HG03039 (cell line): ENCODE measurements around the gene SLC25A34.
"Not testable (repeated sequence)": the region's sequence is repeated elsewhere in the genome, so short reads cannot be mapped to it uniquely, and the experiment has no call there.

Experiments
- ATAC-seq: cut with Tn5 transposase; IDR thresholded peaks from one replicate; pipeline ENCODE4 v1.9.1; 2021; ENCODE audit warnings: mild to moderate bottlenecking, moderate library complexity; ENCODE audit not compliant: unreplicated experiment

The SLC25A34 gene

DNA sequence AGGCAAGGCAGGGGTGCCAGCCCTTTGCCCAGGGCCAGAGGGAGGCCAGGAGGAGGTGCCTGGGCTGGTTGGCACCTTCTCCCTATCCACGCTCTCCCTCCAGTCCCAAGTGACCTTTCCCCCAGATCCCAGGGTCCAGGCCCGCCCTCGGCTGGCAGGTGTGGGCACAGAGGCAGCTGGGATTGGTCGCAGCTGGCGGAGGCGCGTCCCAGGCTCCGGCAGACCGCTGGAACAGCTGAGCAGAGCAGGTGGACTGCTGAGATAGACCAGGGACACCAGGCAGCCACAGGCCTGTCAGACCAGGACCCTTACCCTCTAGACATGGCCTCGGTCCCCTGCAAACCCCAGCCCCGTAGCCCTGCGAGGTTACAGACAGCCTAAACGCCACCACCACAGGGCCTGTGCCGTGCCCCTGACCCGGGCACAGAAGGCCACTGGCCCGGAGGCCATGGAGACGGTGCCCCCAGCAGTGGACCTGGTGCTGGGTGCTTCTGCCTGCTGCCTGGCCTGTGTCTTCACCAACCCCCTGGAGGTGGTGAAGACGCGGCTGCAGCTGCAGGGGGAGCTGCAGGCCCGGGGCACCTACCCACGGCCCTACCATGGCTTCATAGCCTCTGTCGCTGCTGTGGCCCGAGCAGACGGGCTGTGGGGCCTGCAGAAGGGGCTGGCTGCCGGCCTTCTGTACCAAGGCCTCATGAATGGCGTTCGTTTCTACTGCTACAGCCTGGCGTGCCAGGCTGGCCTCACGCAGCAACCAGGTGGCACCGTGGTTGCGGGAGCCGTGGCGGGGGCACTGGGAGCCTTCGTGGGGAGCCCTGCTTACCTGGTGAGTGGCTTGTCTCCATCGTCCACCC lies at the start of gene SLC25A34:
Gene SLC25A34, plus strand, starts transcription at position 221 of the 854 bp plus-strand sequence. Its CDS starts 228 bp downstream, at position 449.
- ATAC-seq, result no peak

DNA sequence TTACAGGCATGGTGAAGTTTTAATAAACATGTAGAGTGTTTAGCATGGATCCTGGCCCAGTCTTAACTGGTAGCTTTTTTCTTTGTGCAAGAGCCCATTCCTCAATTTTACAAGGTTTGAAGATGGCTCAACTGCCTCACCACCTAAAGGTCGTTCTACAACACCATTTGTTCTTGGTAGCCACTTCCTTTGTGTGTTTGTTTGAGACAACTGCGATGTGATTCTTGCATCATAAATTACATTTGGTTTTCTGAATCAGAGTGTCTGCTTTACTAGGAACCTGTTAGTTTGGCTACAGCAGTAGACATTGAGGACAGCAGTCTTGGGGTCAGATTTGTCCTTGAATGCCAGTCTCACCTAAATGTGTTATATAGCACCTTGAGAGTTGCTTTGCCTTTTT lies 48.6 kb upstream of the SLC25A34 start:
- no peak for ATAC-seq

DNA sequence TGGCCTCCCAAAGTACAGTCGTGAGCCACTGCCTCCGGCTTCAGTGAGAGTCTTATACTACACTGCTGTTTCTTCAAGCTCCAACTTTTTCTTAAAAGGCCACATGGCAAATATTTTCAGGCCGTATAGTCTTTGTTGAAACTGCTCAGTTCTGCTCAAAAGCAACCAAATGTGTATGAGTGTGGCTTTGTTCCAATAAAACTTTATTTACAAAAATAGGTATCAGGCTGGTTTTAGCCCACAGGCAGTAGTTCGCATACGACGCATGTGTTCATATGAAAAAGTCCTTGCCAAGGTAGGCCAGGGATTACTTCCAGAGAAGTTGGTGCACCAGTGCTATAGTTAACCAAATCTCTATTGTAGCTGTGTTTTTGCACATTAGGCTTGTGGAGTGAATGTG lies 45.7 kb upstream of the SLC25A34 start:
- ATAC-seq, result no peak

DNA sequence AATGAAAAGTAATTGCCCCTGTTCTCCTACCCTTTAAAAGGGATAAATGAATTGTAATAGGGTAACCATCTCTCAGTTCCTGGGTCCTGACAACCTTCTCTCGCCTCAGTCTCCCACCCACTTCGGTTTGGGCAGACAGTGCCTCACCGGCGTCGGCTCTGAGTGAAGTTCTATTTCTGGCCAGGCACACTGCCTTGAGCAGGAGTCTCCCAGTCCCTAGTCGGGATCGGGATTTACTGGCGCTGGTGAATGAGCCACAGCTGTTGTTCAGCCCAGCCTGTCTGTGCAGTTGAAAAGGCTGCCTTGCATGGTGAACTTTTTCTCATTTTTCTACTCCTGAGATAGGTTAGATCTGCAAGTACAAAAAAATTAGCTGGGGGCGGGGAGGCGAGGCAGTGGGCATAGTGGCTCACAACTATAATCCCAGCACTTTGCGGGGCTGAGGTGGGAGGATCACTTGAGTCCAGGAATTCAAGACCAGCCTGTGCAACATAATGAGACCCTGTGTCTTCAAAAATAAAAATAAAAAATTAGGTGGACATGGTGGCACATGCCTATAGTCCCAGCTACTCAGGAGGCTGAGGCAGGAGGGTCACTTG lies 44.5 kb upstream of the SLC25A34 start:
- ATAC-seq, result no peak

DNA sequence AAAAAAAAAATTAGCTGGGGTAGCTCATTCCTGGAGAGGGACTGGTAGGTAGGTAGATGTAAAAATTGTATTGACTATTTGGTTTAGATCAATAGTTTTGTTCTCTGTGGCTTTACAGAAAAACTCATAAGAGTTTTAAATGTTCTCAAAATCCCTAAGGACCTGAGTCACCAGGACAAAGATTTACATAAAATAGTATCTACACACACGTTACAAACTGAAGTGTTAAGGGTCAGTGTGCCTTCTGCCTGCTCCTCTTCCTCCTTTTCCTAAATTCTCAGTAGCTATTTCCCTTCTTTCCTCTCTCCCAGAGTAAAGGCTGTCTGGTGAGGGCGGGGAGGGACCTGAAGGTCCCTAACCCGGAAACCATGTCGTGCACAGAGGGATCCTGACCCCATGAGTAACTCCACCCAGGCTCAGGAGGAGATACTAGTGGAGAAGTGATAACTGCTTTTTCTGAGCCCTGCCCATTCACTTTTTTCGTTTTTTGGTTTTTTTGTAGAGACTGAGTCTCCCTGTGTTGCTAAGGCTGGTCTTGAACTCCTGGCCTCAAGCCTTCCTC lies 43.9 kb upstream of the SLC25A34 start:
- ATAC-seq, result no peak

DNA sequence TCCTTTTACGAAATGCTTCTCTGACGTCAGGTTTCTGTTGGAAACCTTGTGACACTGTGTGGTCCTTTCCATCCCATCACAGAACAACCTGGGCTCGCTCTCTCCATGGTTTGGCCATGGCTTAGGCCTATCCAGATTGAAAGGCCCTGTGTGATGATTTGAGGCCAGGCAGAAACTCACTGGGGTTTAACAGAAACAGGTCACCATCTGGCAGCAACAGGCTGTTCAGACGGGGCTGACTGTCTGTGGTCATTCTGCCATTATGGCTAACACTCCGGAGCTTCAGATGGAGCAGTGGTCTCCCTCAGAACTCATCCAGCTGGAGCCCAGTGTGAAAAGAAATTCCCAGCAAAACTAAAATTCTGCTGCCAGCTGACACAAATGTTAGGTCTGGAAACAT lies 42.7 kb upstream of the SLC25A34 start:
- no peak for ATAC-seq

DNA sequence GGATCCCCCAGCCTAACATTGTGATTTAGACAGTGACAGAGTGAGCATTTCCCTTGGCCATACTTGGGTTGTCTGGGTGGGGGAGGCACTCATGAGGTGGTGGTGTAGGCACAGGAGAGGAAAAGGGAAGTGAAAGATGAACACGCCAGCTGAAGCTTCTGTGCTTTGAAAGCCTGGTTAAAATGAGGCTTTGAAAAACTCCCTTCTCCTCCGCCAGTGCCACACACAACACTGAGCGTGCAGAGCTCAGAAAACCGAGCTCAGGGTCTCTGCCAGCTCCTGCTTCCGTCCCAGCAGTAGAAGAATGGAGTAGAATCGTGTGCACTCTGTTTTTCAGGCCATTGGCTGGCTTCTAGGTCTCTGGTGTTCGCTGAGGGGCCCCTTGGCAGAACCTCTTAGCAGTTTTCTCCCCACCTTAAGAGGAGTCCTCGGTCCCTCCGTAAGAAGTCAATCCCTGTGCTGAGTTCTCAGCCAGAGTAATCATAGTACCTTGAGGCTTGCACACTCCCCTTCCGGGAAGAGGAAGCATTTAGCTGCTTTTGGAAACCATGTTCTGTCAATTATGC lies 39.0 kb upstream of the SLC25A34 start:
- peak; percentile 81 for ATAC-seq

DNA sequence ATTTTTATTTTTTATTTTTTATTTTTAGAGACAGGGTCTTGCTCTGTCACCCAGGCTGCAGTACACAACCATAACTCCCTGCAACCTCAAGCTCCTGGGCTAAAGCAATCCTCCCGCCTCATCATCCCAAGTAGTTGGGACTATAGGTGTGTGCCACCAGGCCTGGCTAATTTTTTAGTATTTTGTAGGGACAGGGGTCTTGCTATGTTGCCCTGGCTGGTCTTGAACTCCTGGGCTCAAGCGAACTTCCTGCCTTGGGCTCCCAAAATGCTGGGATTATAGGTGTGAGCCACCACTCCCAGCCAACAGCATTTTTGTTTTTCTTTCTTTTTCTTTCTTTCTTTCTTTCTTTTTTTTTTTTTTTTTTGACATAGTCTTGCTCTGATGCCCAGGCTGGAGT lies 37.9 kb upstream of the SLC25A34 start:
- ATAC-seq, result no peak

DNA sequence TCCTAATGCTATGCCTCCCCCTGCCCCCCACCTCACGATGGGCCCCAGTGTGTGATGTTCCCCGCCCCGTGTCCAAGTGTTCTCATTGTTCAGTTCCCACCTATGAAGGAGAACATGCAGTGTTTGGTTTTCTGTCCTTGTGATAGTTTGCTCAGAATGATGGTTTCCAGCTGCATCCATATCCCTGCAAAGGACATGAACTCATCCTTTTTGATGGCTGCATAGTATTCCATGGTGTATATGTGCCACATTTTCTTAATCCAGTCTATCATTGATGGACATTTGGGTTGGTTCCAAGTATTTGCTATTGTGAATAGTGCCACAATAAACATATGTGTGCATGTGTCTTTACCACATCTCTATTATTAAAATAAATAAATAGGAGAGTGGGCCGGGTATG lies 36.7 kb upstream of the SLC25A34 start:
- ATAC-seq, result not testable (repeated sequence)

DNA sequence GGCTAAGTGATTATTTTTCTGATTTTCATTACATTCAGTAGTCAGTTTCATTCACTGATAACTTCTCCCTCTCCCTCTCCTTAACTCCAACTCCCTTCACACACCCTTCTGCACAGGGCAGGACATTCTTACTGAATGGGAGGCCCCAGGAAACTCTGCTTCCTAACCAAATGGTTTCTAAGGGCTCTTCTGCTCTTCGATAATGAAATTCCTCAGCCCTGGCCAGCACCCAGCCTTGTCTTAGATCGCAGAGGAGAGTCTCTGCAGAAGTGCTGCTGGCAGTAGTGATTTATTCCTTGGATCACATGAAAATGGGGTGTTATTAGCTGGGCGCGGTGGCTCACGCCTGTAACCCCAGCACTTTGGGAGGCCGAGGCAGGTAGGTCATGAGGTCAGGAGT lies 35.5 kb upstream of the SLC25A34 start:
- ATAC-seq, result no peak

DNA sequence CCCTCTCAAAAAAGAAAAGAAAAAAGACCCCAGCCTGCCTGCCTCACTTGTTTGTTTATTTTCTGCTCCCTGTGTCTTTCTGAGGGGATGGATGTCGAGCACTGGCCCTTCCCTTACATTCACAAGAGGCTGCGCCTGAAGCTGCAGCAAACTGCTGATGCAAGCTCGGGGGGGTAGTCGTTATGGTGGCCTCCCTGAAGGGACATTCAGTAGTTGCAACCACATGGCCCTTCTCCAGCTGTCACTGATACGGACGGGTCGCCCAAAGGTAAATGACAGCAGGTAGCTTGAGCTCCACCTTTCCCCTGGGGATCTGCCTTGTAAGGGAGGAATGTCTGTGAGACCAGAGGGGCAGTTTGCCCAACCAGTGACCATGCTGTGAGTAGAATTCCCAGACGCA lies 34.3 kb upstream of the SLC25A34 start:
- ATAC-seq, result no peak

DNA sequence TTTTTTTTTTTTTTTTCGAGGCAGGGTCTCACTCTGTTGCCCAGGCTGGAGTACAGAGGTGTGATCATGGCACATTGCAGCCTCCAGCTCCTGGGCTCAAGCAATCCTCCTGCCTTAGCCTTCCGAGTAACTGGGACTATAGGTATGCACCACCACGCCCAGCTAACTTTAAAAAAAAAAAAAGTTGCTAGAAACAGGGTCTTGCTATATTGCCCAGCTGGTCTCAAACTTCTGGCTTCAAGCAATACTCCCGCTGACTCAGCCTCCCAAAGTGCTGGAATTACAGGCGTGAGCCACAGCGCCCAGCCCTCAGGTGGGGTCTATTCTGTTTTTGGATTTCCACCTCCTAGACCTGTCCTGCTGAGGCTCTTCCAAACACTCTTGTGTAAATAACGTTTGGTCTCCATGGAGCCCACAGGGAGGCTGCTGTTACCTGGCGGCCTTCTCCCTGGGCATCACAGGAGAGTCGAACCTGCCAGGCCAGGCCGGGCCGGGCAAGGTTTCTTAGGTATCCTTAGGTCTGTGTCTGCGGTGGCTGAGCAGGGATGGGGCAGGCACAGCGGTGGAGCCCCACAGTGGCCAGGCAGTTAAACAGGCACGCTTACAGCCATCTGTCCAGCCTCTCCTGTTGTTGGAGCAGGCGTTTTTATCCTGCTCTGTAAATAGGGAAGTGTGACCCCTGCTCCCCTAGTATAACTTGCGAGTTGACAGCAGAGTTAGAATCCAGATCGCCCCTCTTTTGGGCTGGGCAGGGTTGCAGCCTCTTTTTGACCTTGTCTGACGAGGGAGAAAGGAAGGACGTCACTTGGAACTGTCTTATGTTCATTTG lies 33.1 kb upstream of the SLC25A34 start:
- ATAC-seq, result no peak

DNA sequence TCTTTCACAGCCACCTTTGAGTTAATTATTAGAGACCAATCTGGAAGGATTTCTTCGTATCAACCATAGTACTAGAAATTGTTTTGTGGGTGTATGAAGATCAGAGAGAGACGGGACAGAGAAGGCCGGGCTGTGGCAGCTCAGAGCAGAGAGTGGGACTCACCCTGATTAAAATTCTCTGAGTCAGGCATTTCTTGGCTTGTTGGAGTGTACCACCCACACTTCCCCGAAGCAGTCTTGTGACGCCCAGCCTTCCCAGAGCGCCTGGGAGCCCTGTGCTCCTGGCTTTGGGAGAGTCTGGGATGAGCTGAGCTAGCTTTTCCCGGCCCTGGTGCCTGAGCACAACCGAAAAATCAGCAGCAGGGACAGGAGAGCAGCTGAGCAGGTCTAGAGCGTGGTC lies 32.5 kb upstream of the SLC25A34 start:
- no peak for ATAC-seq

DNA sequence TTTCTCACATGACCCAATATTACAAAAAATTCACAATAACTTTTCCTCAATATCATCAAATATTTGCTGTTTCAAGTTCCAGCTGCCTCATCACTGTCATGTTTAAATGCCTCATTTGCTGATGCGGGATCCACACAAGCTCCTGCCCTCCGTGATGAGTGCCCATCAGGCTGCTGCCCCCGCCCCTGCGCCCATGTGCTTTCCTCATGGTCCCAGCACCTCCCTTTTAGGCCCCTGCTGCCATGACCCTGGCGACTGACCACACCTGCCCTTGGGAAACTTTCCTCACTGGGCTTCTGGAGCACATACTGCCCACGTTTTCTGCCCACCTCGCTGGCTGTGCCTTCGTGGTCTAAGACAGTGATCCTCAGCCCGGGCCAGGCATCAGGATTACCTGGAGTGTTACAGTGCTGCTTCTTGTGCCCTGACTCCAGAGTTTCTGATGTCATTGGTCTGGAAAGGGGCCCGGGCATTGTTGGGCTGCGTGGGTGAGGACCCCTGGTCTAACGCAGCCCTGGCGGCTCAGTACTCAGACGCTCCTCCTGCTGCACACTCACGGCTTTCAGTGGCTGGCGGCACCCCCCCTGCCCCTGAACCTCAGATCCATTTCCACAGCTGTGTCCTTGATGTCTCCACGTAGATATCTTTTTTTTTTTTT lies 31.4 kb upstream of the SLC25A34 start:
- no peak for ATAC-seq

DNA sequence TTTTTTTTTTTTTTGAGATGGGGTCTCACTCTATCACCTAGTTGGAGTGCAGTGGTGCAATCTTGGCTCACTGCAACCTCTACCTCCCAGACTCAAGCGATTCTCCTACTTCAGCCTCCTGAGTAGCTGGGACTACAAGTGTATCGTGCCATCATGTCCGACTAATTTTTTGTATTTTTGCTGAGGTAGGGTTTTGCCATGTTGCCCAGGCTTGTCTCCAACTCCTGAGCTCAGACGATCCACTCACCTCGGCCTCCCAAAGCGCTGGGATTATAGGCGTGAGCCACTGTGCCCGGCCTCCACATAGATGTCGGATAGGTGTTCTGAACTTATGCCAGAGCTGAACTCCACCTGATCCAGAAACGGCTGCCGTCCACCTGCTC lies 30.9 kb upstream of the SLC25A34 start:
- ATAC-seq, result no peak

DNA sequence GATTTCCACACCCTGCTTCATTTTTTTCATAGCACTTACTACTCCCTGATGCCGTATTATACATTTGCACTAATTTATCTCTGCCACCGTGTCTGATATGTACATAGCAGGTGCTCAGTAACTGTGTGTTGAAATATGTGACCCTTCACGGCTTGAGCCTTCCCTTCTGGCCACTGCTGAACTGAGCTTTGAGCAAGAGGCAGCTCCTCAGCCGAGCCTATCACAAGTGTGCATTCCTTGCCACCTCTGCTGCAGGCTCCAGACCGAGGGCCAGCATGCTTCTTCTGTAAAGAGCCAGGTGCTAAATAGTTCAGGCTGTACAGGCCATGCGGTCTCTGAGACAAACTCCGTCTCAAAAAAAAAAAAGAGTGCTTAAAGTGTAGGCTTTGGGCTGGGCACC lies 29.3 kb upstream of the SLC25A34 start:
- no peak for ATAC-seq

DNA sequence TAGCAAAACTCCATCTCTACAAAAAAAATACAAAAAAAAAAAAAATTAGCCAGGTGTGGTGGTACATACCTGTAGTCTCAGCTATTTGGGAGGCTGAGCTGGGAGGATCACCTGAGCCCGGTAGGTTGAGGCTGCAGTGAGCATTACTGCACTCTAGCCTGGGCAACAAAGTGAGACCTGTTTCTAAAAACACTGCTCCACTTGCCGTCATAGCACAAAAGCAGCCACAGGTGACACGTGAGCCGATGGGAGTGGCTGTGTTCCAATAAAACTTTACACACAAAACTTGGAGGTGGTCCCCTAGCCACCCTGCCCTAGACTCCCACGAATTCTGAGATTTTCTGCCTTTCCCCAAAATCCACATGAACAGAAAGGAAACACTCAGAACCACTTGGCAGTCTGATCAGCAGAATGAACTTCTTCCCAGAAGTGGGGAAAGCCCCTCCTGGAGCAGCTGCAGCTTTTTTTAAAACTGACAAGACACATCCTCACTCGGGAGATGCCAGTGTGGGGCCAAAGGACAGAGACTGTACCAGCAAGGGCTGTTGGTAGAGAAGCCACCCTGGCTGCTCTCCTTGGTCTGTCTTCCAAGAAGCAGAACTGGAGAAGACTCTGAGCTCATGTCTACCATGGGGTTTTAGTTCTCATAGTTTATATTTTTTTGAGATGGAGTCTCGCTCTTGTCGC lies 28.7 kb upstream of the SLC25A34 start:
- no peak for ATAC-seq

DNA sequence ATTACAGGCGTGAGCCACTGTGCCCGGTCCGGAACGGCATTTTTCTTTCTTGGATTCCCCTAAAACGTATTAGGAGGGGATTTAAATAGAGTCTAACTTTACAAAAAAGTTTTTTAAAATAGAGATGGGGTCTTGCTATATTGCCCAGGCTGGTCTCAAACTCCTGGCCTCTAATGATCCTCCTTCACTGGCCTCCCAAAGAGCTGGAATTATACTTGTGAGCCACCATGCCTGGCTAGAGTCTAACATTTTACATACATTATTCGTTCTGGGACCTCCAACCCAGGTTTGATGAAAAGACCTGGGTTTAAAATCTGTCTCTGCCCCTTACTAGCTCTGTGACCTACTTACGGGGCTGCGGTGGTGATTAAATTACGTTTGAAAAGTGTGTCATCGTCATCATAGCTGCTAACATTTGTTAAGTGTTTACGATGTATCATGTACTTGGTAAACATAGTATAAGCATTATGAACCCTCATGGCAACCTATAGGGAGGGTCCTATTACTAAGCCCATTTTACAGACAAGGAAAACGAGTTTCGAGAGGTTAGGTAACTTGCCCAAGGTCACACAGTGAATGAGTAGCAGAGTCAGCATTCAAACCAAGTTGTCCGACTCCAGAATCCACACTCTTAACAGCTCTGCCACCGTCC lies 27.4 kb upstream of the SLC25A34 start:
- ATAC-seq, result no peak

DNA sequence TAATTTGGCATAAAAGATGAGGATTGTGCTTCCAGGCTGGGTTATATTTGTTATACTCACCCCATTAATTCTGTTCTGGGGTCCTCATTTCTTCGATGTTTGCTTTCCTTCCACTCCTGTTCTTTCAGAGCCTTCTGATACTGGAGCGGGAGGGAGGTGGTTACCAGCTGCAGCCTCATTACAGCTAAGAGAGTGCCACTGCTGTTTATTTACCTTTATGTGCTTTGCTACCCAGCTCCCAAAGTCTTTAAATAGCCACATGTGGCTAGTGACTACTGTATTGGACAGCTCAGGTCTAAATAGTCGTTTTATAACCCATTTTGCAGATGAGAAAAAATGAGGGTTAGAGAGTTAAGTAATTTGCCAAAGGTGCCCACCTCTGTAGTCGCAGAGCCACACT lies 26.8 kb upstream of the SLC25A34 start:
- no peak for ATAC-seq
